ENCODE data around the gene S100A7. TPM values are rescaled to one million over a fixed set of nuclear protein-coding genes. Genes with fewer than 3 reads are reported as not detected.

S100A7 gene
- total RNA-seq: not detected

GRCh38 chr1:153460551-153460950 is at the start of gene S100A7:
Gene S100A7 (minus strand): TSS chr1:153460651. CDS start chr1:153459013, 1,638 bp downstream.
- Histone ChIP-seq H3K4me1 (replicated peaks in 1 of 2) (peaks cover 0 to under 1% of the 10 kb centered on the region in 2 donors), H3K27ac (no peak within 1 kb of the TSS), H3K4me3 (no peak within 1 kb of the TSS)
- 38 to 100% (median 85%) methylated on average over 1 to 4 of the region's 4 CpGs; no CpG with 5 or more reads in 4 of the 10 experiments for WGBS, 10 experiments
- in situ Hi-C loops (cut with MboI; ENCODE audit: low pct_unique_long_range_greater_than_20kb in 2 of 9, low sequenced_read_pairs in 9 of 9, unreplicated experiment in 9 of 9): no loop called here
- ATAC-seq (replicated peaks in 6 of 8): no peak

- H3K4me1 ChIP-seq (replicated peaks in 1 of 2): no peaks in the 10 kb centered on the region
- peak in 1 of 8 experiments; percentile 30 for ATAC-seq (replicated peaks in 6 of 8)
- in situ Hi-C loops (cut with MboI; ENCODE audit: low pct_unique_long_range_greater_than_20kb in 2 of 9, low sequenced_read_pairs in 9 of 9, unreplicated experiment in 9 of 9): loop anchor here in 6 of 9 experiments (10.0 to 25.0 kb wide), 5 partner anchors 55 to 477 kb away; partner anchors contain the start of genes JTB (in 5 of the 6), RAB13 (in 5 of the 6), RPS27 (in 5 of the 6) and CHTOP (in 3 of the 6)
- 0 to 78% (median 63%) methylated on average over 1 to 4 of the region's 4 CpGs for WGBS, 10 experiments
- H3K4me3 ChIP-seq: no peak overlapping the region
- H3K27ac ChIP-seq: no peak overlapping the region
Observed at GRCh38 chr1:153509729-153510354, 49.4 kb upstream of the S100A7 start.

- 85 to 100% (median 90%) methylated on average over 1 to 3 of the region's 3 CpGs; no CpG with 5 or more reads in 1 of the 10 experiments for WGBS, 10 experiments
- Histone ChIP-seq H3K4me3 (no peak overlapping the region), H3K27ac (no peak overlapping the region), H3K4me1 (replicated peaks in 1 of 2) (no peaks in the 10 kb centered on the region)
- no peak for ATAC-seq (replicated peaks in 6 of 8)
- in situ Hi-C loops (cut with MboI; ENCODE audit: low pct_unique_long_range_greater_than_20kb in 2 of 9, low sequenced_read_pairs in 9 of 9, unreplicated experiment in 9 of 9): loop anchor here in 6 of 9 experiments (10.0 to 25.0 kb wide), 5 partner anchors 56 to 478 kb away; partner anchors contain the start of genes JTB (in 5 of the 6), RAB13 (in 5 of the 6), RPS27 (in 5 of the 6) and CHTOP (in 3 of the 6)
Observed at GRCh38 chr1:153509036-153509435, 48.6 kb upstream of the S100A7 start.

- no peak overlapping the region for H3K27ac ChIP-seq
- in situ Hi-C loops (cut with MboI; ENCODE audit: low pct_unique_long_range_greater_than_20kb in 2 of 9, low sequenced_read_pairs in 9 of 9, unreplicated experiment in 9 of 9): loop anchor here in 6 of 9 experiments (10.0 to 25.0 kb wide), 5 partner anchors 57 to 479 kb away; partner anchors contain the start of genes JTB (in 5 of the 6), RAB13 (in 5 of the 6), RPS27 (in 5 of the 6) and CHTOP (in 3 of the 6)
- H3K4me3 ChIP-seq: no peak overlapping the region
- 69 to 100% (median 79%) methylated on average over 1 to 9 of the region's 11 CpGs; no CpG with 5 or more reads in 4 of the 10 experiments for WGBS, 10 experiments
- H3K4me1 ChIP-seq (replicated peaks in 1 of 2): no peaks in the 10 kb centered on the region
- no peak for ATAC-seq (replicated peaks in 6 of 8)
Observed at GRCh38 chr1:153507926-153508583, 47.6 kb upstream of the S100A7 start.

GRCh38 chr1:153506831-153507413 is 46.5 kb upstream of the S100A7 start:
- Histone ChIP-seq H3K4me3 (no peak overlapping the region), H3K4me1 (replicated peaks in 1 of 2) (no peaks in the 10 kb centered on the region), H3K27ac (no peak overlapping the region)
- 10 to 83% (median 61%) methylated on average over 1 to 3 of the region's 7 CpGs; no CpG with 5 or more reads in 5 of the 10 experiments for WGBS, 10 experiments
- ATAC-seq (replicated peaks in 6 of 8): peak in 7 of 8 experiments; percentile 6 to 86 (median 43)
- in situ Hi-C loops (cut with MboI; ENCODE audit: low pct_unique_long_range_greater_than_20kb in 2 of 9, low sequenced_read_pairs in 9 of 9, unreplicated experiment in 9 of 9): loop anchor here in 6 of 9 experiments (10.0 to 25.0 kb wide), 5 partner anchors 58 to 480 kb away; partner anchors contain the start of genes JTB (in 5 of the 6), RAB13 (in 5 of the 6), RPS27 (in 5 of the 6) and CHTOP (in 3 of the 6)

GRCh38 chr1:153506386-153506785 is 45.9 kb upstream of the S100A7 start:
- H3K4me1 ChIP-seq (replicated peaks in 1 of 2): no peaks in the 10 kb centered on the region
- in situ Hi-C loops (cut with MboI; ENCODE audit: low pct_unique_long_range_greater_than_20kb in 2 of 9, low sequenced_read_pairs in 9 of 9, unreplicated experiment in 9 of 9): loop anchor here in 6 of 9 experiments (10.0 to 25.0 kb wide), 5 partner anchors 58 to 481 kb away; partner anchors contain the start of genes JTB (in 5 of the 6), RAB13 (in 5 of the 6), RPS27 (in 5 of the 6) and CHTOP (in 3 of the 6)
- WGBS, 10 experiments: 70 to 100% (median 96%) methylated on average over 1 to 4 of the region's 5 CpGs; no CpG with 5 or more reads in 4 of the 10 experiments
- H3K27ac ChIP-seq: no peak overlapping the region
- H3K4me3 ChIP-seq: no peak overlapping the region
- ATAC-seq (replicated peaks in 6 of 8): no peak

GRCh38 chr1:153505576-153505975 is 45.1 kb upstream of the S100A7 start:
- in situ Hi-C loops (cut with MboI; ENCODE audit: low pct_unique_long_range_greater_than_20kb in 2 of 9, low sequenced_read_pairs in 9 of 9, unreplicated experiment in 9 of 9): loop anchor here in 6 of 9 experiments (10.0 to 25.0 kb wide), 5 partner anchors 59 to 482 kb away; partner anchors contain the start of genes JTB (in 5 of the 6), RAB13 (in 5 of the 6), RPS27 (in 5 of the 6) and CHTOP (in 3 of the 6)
- 50 to 100% (median 88%) methylated on average over 1 of the region's 1 CpG; no CpG with 5 or more reads in 5 of the 10 experiments for WGBS, 10 experiments
- H3K27ac ChIP-seq: no peak overlapping the region
- no peaks in the 10 kb centered on the region for H3K4me1 ChIP-seq (replicated peaks in 1 of 2)
- no peak overlapping the region for H3K4me3 ChIP-seq
- no peak for ATAC-seq (replicated peaks in 6 of 8)

- no peak for ATAC-seq (replicated peaks in 6 of 8)
- no peak overlapping the region for H3K27ac ChIP-seq
- H3K4me3 ChIP-seq: no peak overlapping the region
- in situ Hi-C loops (cut with MboI; ENCODE audit: low pct_unique_long_range_greater_than_20kb in 2 of 9, low sequenced_read_pairs in 9 of 9, unreplicated experiment in 9 of 9): loop anchor here in 6 of 9 experiments (10.0 to 25.0 kb wide), 5 partner anchors 61 to 484 kb away; partner anchors contain the start of genes JTB (in 5 of the 6), RAB13 (in 5 of the 6), RPS27 (in 5 of the 6) and CHTOP (in 3 of the 6)
- H3K4me1 ChIP-seq (replicated peaks in 1 of 2): no peaks in the 10 kb centered on the region
- 26 to 89% (median 64%) methylated on average over 1 to 3 of the region's 3 CpGs; no CpG with 5 or more reads in 4 of the 10 experiments for WGBS, 10 experiments
Observed at GRCh38 chr1:153503766-153504165, 43.3 kb upstream of the S100A7 start.

GRCh38 chr1:153498746-153499145 is 38.3 kb upstream of the S100A7 start:
- in situ Hi-C loops (cut with MboI; ENCODE audit: low pct_unique_long_range_greater_than_20kb in 2 of 9, low sequenced_read_pairs in 9 of 9, unreplicated experiment in 9 of 9): loop anchor here in 4 of 9 experiments (10.0 to 25.0 kb wide), 2 partner anchors 136 to 144 kb away; partner anchors contain the start of gene S100A9 (in 4 of the 4)
- Histone ChIP-seq H3K4me1 (replicated peaks in 1 of 2) (peaks cover 0 to 3% of the 10 kb centered on the region in 2 donors), H3K4me3 (no peak overlapping the region), H3K27ac (no peak overlapping the region)
- 0 to 40% (median 16%) methylated on average over 1 to 2 of the region's 2 CpGs; no CpG with 5 or more reads in 2 of the 10 experiments for WGBS, 10 experiments
- no peak for ATAC-seq (replicated peaks in 6 of 8)

- no peak overlapping the region for H3K27ac ChIP-seq
- peaks cover 0 to 9% of the 10 kb centered on the region in 2 donors for H3K4me1 ChIP-seq (replicated peaks in 1 of 2)
- in situ Hi-C loops (cut with MboI; ENCODE audit: low pct_unique_long_range_greater_than_20kb in 2 of 9, low sequenced_read_pairs in 9 of 9, unreplicated experiment in 9 of 9): loop anchor here in 4 of 9 experiments (10.0 to 25.0 kb wide), 2 partner anchors 133 to 141 kb away; partner anchors contain the start of gene S100A9 (in 4 of the 4)
- WGBS, 10 experiments: 0 to 100% (median 84%) methylated on average over 1 to 3 of the region's 6 CpGs; no CpG with 5 or more reads in 4 of the 10 experiments
- H3K4me3 ChIP-seq: no peak overlapping the region
- ATAC-seq (replicated peaks in 6 of 8): peak in 4 of 8 experiments; percentile 8 to 15 (median 12)
Observed at GRCh38 chr1:153495536-153495935, 35.1 kb upstream of the S100A7 start.

GRCh38 chr1:153494976-153495535 is 34.6 kb upstream of the S100A7 start:
- Histone ChIP-seq H3K4me1 (replicated peaks in 1 of 2) (peaks cover 0 to 9% of the 10 kb centered on the region in 2 donors), H3K27ac (no peak overlapping the region), H3K4me3 (no peak overlapping the region)
- in situ Hi-C loops (cut with MboI; ENCODE audit: low pct_unique_long_range_greater_than_20kb in 2 of 9, low sequenced_read_pairs in 9 of 9, unreplicated experiment in 9 of 9): loop anchor here in 4 of 9 experiments (10.0 to 25.0 kb wide), 2 partner anchors 133 to 140 kb away; partner anchors contain the start of gene S100A9 (in 4 of the 4)
- 0 to 80% (median 50%) methylated on average over 1 to 5 of the region's 6 CpGs; no CpG with 5 or more reads in 1 of the 10 experiments for WGBS, 10 experiments
- ATAC-seq (replicated peaks in 6 of 8): peak; percentile 38 to 95 (median 78)
